Gastroesophageal sphincter (tissue), 3 donors: ENCODE results near the gene MYH11.

Experiments used
- EP300 ChIP-seq: sonication (generic); formaldehyde crosslinking; IDR thresholded peaks from one replicate; pipeline ENCODE4 v1.6.1; 2017; ENCODE audit warnings: antibody characterized with exemption, mild to moderate bottlenecking
- POLR2A ChIP-seq, 2 donors: fragments of 450-650 bp; IDR thresholded peaks; one replicate each; pipeline ENCODE4 v1.6.1; 2017; ENCODE audit warnings: antibody characterized with exemption in 2 of 2, mild to moderate bottlenecking in 2 of 2, moderate library complexity in 1 of 2
- POLR2AphosphoS5 ChIP-seq: sonication (generic); formaldehyde crosslinking; IDR thresholded peaks from one replicate; pipeline ENCODE4 v1.6.1; 2017; ENCODE audit warnings: antibody characterized with exemption
- TF ChIP-seq, protein P1 (sequence below), 4 experiments: fragments of 200-600 bp in 2 of 4; fragments of 450-650 bp in 2 of 4; sonication (generic) in 1 of 4; IDR thresholded peaks; one replicate each; pipeline ENCODE4 v1.5.1; 2017 to 2019; ENCODE audit warnings: antibody characterized with exemption in 4 of 4, mild to moderate bottlenecking in 2 of 4, moderate library complexity in 2 of 4

DNA sequence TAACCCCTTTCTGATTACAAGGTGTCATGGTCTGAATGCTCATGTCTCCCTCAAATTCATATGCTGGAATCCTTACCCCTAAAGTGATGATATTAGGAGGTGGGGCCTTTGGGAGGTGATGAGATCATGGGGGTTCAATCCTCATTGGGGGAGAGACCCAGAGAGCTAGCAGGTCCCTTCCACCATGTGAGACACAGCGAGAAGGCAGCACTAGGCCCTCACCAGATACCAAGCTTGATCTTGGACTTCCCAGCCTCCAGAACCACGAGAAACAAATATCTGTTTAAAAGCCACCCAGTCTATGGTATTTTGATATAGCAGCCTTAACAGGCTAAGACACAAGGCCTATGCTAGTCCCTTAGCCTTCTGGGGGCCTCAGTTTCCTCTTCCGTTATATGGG is 45.9 kb downstream of the MYH11 start:
- TF ChIP-seq, protein P1, sequence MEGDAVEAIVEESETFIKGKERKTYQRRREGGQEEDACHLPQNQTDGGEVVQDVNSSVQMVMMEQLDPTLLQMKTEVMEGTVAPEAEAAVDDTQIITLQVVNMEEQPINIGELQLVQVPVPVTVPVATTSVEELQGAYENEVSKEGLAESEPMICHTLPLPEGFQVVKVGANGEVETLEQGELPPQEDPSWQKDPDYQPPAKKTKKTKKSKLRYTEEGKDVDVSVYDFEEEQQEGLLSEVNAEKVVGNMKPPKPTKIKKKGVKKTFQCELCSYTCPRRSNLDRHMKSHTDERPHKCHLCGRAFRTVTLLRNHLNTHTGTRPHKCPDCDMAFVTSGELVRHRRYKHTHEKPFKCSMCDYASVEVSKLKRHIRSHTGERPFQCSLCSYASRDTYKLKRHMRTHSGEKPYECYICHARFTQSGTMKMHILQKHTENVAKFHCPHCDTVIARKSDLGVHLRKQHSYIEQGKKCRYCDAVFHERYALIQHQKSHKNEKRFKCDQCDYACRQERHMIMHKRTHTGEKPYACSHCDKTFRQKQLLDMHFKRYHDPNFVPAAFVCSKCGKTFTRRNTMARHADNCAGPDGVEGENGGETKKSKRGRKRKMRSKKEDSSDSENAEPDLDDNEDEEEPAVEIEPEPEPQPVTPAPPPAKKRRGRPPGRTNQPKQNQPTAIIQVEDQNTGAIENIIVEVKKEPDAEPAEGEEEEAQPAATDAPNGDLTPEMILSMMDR (IDR thresholded peaks at IDR 0.05), result no peak
- TF ChIP-seq POLR2A (IDR thresholded peaks at IDR 0.05) (no peak), EP300 (no peak), POLR2AphosphoS5 (no peak)
